Measurements from ENCODE around the gene OLFM2.
"Not testable (repeated sequence)": the region's sequence is repeated elsewhere in the genome, so short reads cannot be mapped to it uniquely, and the experiment has no call there.

OLFM2 gene

GRCh38 chr19:9861503-9861902 lies 74.8 kb downstream of the OLFM2 start:
- DNase-seq (ENCODE audit: low spot score) = no peak

DNA sequence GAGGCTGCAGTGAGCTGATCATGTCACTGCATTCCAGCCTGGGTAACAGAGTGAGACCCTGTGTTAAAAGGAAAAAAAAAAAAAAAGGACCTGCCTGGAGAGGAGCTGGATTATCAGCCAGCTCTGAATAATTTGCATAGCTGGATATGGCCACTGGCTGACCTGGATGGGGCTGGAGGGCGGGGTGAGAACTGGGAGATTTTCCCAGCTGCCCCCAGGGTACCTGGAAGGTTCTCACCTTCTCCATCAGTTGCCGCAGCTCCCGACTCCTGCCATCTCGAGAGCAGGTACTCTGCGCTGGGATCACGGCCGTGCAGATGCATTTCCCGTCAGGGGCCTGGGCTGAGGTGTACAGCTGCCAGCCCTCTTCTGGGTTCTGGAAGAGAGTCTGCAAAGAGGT lies 75.9 kb downstream of the OLFM2 start:
- no peak for DNase-seq (ENCODE audit: low spot score)

DNA sequence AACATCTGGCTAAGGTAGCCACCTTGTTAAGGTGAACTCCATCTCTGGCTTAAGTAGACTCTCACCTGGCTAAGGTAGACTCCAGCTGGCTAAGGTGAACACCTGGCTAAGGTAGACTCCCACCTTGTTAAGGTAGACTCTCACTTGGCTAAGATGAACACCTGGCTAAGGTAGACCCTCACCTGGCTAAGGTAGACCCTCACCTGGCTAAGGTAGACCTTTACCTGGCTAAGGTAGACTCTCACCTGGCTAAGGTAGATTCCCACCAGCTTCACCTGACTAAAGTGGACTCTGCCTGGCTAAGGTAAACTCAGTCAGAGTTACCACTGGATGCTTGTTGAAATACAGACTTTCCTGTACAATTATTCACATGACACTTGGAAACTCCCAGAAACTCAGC lies 77.5 kb downstream of the OLFM2 start:
- no peak for DNase-seq (ENCODE audit: low spot score)

DNA sequence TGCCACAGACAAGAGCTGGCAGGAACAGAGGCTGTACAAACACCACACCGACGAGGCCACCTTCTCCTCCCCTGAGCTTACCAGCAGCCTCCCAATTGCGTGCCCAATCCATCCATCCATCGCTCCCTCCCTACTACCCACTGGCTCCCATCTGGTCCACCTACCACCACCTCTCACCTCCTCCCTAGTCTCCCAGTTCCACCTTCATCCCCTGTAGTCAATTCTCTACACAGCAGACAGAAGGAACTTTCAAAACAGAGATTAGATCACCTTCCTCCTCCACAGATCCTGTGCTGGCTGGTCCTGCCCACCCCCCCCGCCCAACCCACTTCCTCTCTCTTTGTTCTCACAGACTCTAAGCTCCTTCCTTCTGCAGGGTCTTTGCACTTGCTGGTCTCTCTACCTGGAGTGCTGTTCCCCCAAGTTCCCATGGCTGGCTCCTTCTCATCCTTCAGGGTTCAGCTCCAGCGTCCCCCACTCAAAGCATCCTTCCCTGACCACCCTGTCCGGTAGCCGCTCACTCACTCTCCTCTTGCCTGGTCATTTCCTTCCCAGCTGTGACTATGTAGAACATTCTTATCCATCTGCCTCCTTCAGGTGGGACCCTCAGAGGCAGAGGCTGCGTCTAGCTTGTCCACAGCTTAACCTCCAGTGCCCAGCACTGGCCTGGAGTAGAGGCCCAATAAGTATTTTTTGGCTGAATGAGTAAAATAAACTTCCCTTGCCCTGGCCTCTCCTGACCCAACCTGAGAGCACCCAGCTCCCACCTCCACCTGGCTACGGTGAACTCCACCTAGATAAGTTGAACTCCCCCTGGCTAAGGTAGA lies 78.2 kb downstream of the OLFM2 start:
- no peak for DNase-seq (ENCODE audit: low spot score)

GRCh38 chr19:9857076-9857721 lies 79.1 kb downstream of the OLFM2 start:
- no peak for DNase-seq (ENCODE audit: low spot score)

GRCh38 chr19:9856609-9857008 lies 79.7 kb downstream of the OLFM2 start:
- DNase-seq (ENCODE audit: low spot score) = no peak

DNA sequence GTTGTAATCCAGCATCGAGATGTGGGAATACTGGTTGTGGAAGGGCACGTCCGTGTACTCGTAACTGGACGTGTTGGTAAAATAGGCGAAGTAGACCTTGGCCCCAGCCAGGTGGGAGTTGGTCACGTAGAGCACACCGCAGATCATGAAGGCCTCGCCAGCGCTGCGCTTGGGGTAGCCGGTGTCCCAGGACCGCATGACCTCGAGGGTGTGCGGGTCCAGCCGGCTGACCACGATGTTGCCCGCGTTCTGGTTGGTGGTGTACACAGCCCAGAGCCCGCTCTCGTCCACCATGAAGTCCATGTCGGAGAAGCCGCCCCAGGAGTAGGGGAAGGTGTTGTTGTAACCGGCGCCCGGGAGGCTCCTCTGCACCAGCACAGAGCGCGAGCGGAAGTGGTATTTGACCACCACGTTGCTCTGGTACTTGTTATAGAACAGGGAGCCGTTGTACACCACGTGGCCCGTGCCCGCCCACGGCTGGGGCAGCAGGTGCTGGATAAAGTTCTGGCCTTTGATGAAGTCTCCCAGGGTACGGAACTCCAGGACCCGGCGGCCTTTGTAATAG lies 82.0 kb downstream of the OLFM2 start:
- DNase-seq (ENCODE audit: low spot score) = no peak

DNA sequence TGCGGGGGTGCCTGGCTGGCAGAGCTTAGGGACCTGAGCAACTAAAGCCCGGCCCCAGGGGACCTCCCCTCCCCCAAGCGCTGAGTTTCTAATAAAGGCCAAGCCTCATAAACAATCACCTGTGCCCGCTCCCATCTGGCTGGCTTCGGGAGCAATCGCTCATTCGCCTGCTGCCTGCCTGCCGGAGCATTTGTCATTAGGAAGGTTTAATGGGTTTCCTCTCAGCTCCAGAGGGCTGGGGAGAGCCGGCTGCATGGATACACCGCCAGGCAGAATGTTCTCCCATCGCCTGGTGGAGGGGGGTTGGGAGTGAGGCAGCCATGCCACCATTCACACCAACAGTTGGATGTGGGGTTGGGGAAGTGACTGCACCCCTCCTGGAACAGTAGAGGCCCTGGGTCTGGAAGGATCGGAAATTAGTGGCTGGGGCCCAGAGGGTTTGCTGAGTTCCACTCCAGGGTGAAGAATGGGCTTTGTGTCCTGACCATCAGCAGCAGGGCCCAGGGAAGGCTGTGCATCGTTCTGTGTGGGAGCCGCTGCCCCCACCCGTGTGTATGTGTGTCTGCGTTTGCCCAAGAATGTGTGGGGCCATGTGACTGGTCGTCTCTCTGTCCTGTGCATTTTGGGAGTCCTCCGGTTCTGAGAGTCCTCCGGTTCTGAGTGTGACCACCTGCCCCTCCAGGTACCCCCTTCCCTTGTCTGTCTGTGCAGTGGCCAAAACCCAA lies 85.9 kb downstream of the OLFM2 start:
- DNase-seq (ENCODE audit: low spot score) = no peak

DNA sequence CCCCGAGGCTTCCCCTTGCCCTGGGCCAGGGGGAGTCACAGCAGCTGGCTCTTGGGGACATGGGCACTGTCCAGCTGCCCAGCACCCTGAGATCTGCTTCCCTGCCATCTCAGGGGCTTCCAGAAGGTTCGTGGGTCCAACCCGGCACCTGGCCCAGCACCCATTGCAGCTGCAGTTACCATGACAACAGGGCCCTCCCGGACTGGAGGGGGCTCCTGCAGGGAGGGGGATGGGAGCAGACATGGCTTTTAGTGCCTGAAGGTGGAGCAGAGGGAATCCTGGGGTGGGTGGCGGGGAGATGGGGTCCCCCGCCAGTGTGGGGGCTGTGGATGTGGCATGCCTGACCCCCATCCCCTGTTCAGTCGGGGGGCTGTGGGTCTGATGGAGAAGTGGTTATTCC lies 86.5 kb downstream of the OLFM2 start:
- no peak for DNase-seq (ENCODE audit: low spot score)

DNA sequence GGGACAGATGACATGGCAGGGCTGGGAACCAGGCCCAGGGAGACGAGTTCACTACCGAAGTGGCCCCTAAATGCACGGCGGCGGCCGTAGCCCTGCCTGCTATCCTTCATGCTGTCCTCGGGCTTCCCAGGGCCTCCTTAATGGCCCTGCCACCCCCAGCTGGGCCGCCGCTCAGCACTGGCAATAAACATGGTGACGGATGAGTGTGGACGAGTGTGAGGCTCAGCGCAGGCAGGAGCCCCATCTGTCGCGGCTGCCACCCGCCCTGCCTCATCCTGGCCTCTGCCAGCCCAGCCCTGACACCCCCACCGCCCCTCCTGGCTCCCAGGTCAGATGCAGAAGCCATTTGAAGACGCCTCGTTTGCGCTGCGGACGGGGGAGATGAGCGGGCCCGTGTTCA lies 87.6 kb downstream of the OLFM2 start:
- DNase-seq (ENCODE audit: low spot score) = no peak

- no peak for DNase-seq (ENCODE audit: low spot score)
Measured at GRCh38 chr19:9848060-9848459, 88.3 kb downstream of the OLFM2 start.

DNA sequence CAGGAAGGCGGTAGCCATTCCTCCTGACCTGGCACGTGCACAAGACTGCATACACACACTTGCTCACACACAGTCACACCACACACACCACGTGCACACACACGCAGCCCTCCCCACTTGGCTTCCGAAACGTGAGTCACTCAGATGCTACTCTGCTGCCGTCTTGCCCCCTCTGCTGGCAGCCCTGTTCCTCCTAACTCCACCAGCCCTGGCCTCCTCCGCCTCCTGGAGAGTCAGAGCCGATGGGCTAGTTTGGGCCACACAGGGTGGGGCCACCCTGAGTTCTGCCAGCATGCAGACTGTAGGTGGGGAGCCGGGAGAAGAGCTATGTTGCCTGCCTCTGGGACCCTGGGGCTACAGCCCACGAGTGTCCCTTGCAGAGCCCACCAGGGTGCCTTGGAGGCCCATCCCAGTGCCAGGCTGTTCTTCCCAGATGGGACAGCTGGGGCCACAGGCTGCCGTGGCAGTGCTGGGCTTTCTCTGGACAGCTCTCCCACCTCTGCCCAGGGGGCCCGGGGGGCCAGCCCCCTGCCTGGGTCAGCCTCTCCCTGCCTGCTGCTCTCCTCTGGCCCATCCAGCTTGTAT lies 89.1 kb downstream of the OLFM2 start:
- peak; percentile 28 for DNase-seq (ENCODE audit: low spot score)

GRCh38 chr19:9843626-9844273 lies 92.6 kb downstream of the OLFM2 start:
- DNase-seq (ENCODE audit: low spot score) = not testable (repeated sequence)

GRCh38 chr19:9842834-9843625 lies 93.3 kb downstream of the OLFM2 start:
- DNase-seq (ENCODE audit: low spot score) = no peak

DNA sequence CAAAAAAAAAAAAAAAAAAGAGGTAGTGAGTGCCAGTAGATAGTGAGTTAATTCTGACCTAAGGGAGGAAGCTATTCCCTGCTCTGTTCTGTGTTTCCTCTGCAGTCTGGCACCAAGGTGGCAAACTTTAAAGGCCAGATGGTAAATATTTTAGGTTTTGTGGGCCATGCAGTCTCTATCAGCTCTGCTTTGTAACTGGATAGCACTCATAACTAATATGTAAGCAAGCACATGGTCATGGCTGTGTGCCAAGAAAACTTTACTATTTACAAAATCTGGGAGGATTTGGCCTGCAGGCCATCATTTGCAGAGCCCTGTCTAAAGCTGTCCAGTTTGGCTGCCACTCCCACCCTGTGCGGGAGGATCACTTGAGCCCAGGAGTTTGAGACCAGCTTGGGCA lies 96.9 kb downstream of the OLFM2 start:
- no peak for DNase-seq (ENCODE audit: low spot score)

DNA sequence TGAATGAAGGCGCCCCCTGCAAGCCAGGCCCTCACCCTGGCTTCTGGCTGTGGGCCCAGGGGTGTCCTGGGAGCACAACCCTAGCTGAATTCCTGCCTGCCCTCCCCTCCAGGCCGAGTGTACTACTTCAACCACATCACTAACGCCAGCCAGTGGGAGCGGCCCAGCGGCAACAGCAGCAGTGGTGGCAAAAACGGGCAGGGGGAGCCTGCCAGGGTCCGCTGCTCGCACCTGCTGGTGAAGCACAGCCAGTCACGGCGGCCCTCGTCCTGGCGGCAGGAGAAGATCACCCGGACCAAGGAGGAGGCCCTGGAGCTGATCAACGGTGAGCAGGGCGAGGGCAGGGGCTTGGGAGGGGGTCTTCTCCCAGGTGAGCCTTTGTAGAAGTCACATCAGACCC lies 98.0 kb downstream of the OLFM2 start:
- DNase-seq (ENCODE audit: low spot score) = no peak

GRCh38 chr19:9836021-9836420 lies 100.3 kb downstream of the OLFM2 start:
- peak; percentile 51 for DNase-seq (ENCODE audit: low spot score)

DNA sequence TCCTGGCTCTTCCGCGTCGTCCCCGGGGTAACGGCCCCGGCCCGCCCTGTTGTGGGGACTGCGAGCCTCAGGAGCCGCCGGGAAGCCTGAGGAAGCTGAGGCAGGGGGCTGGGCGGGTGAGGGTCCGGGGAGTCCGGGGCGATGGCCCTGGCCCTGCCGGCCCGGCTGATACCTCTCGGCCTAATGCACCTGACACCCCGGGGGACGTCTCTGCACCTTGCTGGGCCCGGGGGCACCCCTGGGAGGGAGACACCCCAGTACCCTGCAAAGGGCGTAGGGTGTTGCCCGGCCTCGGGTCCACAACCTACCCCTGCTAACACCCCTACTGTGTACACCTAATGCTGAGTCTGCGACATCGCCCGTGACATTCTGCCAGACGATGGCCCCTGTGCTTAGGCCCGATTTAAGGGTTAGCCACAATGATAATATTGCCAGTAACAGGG lies 100.8 kb downstream of the OLFM2 start:
- no peak for DNase-seq (ENCODE audit: low spot score)

- peak; percentile 99 for DNase-seq (ENCODE audit: low spot score)
Measured at GRCh38 chr19:9834726-9835506, 101.4 kb downstream of the OLFM2 start, which contains the start of gene PIN1. PIN1 (plus strand) TSS chr19:9835318; CDS start chr19:9835345, 27 bp downstream.

DNA sequence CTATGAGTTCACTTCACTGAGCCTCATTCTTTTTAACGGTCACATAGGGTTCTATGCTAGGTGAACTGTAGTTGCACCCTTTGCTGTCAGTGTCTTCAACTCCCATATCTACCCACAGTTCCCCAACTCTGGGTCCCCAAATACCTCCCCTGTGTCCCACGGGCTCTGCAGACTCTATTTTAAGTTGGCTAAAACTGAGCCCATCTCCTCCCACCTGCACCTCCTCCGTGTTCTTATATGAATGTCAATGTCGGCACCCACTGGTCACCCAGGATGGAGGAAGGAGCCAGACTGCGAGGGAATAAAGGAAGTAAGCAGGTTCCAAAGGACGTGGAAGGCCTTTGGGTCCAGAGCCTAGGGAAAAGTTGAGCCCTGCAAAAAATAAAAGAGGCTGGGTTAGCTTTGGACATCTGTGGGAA lies 102.0 kb downstream of the OLFM2 start:
- DNase-seq (ENCODE audit: low spot score) = no peak

Data from hematopoietic multipotent progenitor cell treated with erythropoietin and hydrocortisone succinate and interleukin-3 and kit ligand, for 15 days (in vitro differentiated cells).